Measurements from ENCODE around the gene USB1. TPM values are rescaled to one million over a fixed set of nuclear protein-coding genes. Genes with fewer than 3 reads are reported as not detected.

Gene USB1
- total RNA-seq, 3 donors from 2014 or later (not counting 1 experiment from before 2014, with no cell fraction given) = 64.7 to 86.0 (median 84.8) TPM

GRCh38 chr16:58042001-58042885, 41.0 kb downstream of the USB1 start:
- no peak overlapping the region for H3K4me3 ChIP-seq (ENCODE audit: low read length)
- H3K36me3 Mint-ChIP-seq = no peaks in the 10 kb centered on the region
- no peaks in the 10 kb centered on the region for H3K4me1 Mint-ChIP-seq
- intact Hi-C loops (cut with micrococcal nuclease) = no loop called here
- no peaks in the 10 kb centered on the region for H3K36me3 ChIP-seq (ENCODE audit: control insufficient read depth, insufficient read depth, low read length)
- H3K4me3 Mint-ChIP-seq = no peak overlapping the region
- no peaks in the 10 kb centered on the region for H3K27me3 ChIP-seq (ENCODE audit: control insufficient read depth, insufficient read depth, low read length)
- H3K27ac ChIP-seq (ENCODE audit: low read length) = no peak overlapping the region
- no peak for TF ChIP-seq CTCF (IDR thresholded peaks at IDR 0.05)
- ATAC-seq (no peak), DNase-seq (no peak)
- no peaks in the 10 kb centered on the region for H3K27me3 Mint-ChIP-seq (ENCODE audit: low read depth in 2 of 2)
- 92% methylated on average over 22 of the region's 22 CpGs for WGBS (ENCODE audit: insufficient coverage)
- no peaks in the 10 kb centered on the region for H3K9me3 ChIP-seq (ENCODE audit: control insufficient read depth, insufficient read depth, low read length)
- no peaks in the 10 kb centered on the region for H3K9me3 Mint-ChIP-seq
- no peaks in the 10 kb centered on the region for H3K4me1 ChIP-seq (ENCODE audit: control insufficient read depth, insufficient read depth, low read length)
- H3K27ac Mint-ChIP-seq = no peak overlapping the region

- Histone ChIP-seq H3K27ac (ENCODE audit: low read length) (no peak overlapping the region), H3K4me3 (ENCODE audit: low read length) (no peak overlapping the region), H3K4me1 (ENCODE audit: control insufficient read depth, insufficient read depth, low read length) (no peaks in the 10 kb centered on the region), H3K36me3 (ENCODE audit: control insufficient read depth, insufficient read depth, low read length) (no peaks in the 10 kb centered on the region), H3K9me3 (ENCODE audit: control insufficient read depth, insufficient read depth, low read length) (no peaks in the 10 kb centered on the region), H3K27me3 (ENCODE audit: control insufficient read depth, insufficient read depth, low read length) (no peaks in the 10 kb centered on the region)
- Mint-ChIP-seq H3K4me3 (no peak overlapping the region), H3K36me3 (no peaks in the 10 kb centered on the region), H3K9me3 (no peaks in the 10 kb centered on the region), H3K27me3 (ENCODE audit: low read depth in 2 of 2) (no peaks in the 10 kb centered on the region), H3K4me1 (no peaks in the 10 kb centered on the region), H3K27ac (no peak overlapping the region)
- intact Hi-C loops (cut with micrococcal nuclease) = no loop called here
- TF ChIP-seq CTCF (IDR thresholded peaks at IDR 0.05) = no peak
- WGBS (ENCODE audit: insufficient coverage) = 92% methylated on average over 16 of the region's 16 CpGs
- ATAC-seq (no peak), DNase-seq (no peak)
Measured at GRCh38 chr16:58042886-58043515, 41.8 kb downstream of the USB1 start.

- no peak for TF ChIP-seq CTCF (IDR thresholded peaks at IDR 0.05)
- Mint-ChIP-seq H3K4me3 (no peak overlapping the region), H3K36me3 (no peaks in the 10 kb centered on the region), H3K27me3 (ENCODE audit: low read depth in 2 of 2) (no peaks in the 10 kb centered on the region), H3K4me1 (no peaks in the 10 kb centered on the region), H3K9me3 (no peaks in the 10 kb centered on the region), H3K27ac (no peak overlapping the region)
- WGBS (ENCODE audit: insufficient coverage) = 95% methylated on average over 7 of the region's 7 CpGs
- Histone ChIP-seq H3K27me3 (ENCODE audit: control insufficient read depth, insufficient read depth, low read length) (no peaks in the 10 kb centered on the region), H3K27ac (ENCODE audit: low read length) (no peak overlapping the region), H3K9me3 (ENCODE audit: control insufficient read depth, insufficient read depth, low read length) (no peaks in the 10 kb centered on the region), H3K36me3 (ENCODE audit: control insufficient read depth, insufficient read depth, low read length) (no peaks in the 10 kb centered on the region), H3K4me3 (ENCODE audit: low read length) (no peak overlapping the region), H3K4me1 (ENCODE audit: control insufficient read depth, insufficient read depth, low read length) (no peaks in the 10 kb centered on the region)
- no peak for ATAC-seq
- DNase-seq = no peak
- intact Hi-C loops (cut with micrococcal nuclease) = no loop called here
Measured at GRCh38 chr16:58043571-58044155, 42.5 kb downstream of the USB1 start.
